ENCODE measurements around the gene GFPT2.

The GFPT2 gene

GRCh38 chr5:180329606-180330269 lies 23.4 kb downstream of the GFPT2 start:
- H3K27ac ChIP-seq: peak overlapping the region; percentile 81
- ChIA-PET POLR2A (ENCODE audit: low non-redundant PET) (no interaction called here), CTCF (interaction anchor here (0.6 to 2.3 kb wide), 9 partner anchors 9 to 142 kb away, joined by 3 to 43 read pairs (median 5); no protein-coding TSS in a partner anchor)
- no peak for TF ChIP-seq CTCF (conservative IDR thresholded peaks at IDR 0.05; ENCODE audit: low read depth)
- DNase-seq (ENCODE audit: low spot score): no peak

- ChIA-PET POLR2A (ENCODE audit: low non-redundant PET) (no interaction called here), CTCF (interaction anchor here (0.6 to 2.3 kb wide), 32 partner anchors 8 to 336 kb away, joined by 3 to 43 read pairs (median 5); no protein-coding TSS in a partner anchor)
- H3K27ac ChIP-seq: no peak overlapping the region
- no peak for DNase-seq (ENCODE audit: low spot score)
- TF ChIP-seq CTCF (conservative IDR thresholded peaks at IDR 0.05; ENCODE audit: low read depth): no peak
Observed at GRCh38 chr5:180329138-180329435, 24.0 kb downstream of the GFPT2 start.

- ChIA-PET CTCF (interaction anchor here (0.5 to 2.3 kb wide), 39 partner anchors 9 to 336 kb away, joined by 3 to 43 read pairs (median 4); no protein-coding TSS in a partner anchor), POLR2A (ENCODE audit: low non-redundant PET) (no interaction called here)
- DNase-seq (ENCODE audit: low spot score): peak; percentile 76
- TF ChIP-seq CTCF (conservative IDR thresholded peaks at IDR 0.05; ENCODE audit: low read depth): peak; percentile 91
- no peak overlapping the region for H3K27ac ChIP-seq
Observed at GRCh38 chr5:180328296-180329137, 24.6 kb downstream of the GFPT2 start.

GRCh38 chr5:180326989-180327565 lies 26.1 kb downstream of the GFPT2 start:
- ChIA-PET CTCF (interaction anchor here (2.3 kb wide), 1 partner anchor 33 kb away, joined by 43 read pairs; no protein-coding TSS in a partner anchor), POLR2A (ENCODE audit: low non-redundant PET) (no interaction called here)
- H3K27ac ChIP-seq: no peak overlapping the region
- TF ChIP-seq CTCF (conservative IDR thresholded peaks at IDR 0.05; ENCODE audit: low read depth): no peak
- no peak for DNase-seq (ENCODE audit: low spot score)

- ChIA-PET CTCF (interaction anchor here (0.8 to 2.1 kb wide), 3 partner anchors 9 to 416 kb away, joined by 3 to 10 read pairs (median 8); no protein-coding TSS in a partner anchor), POLR2A (ENCODE audit: low non-redundant PET) (no interaction called here)
- H3K27ac ChIP-seq: no peak overlapping the region
- DNase-seq (ENCODE audit: low spot score): no peak
- TF ChIP-seq CTCF (conservative IDR thresholded peaks at IDR 0.05; ENCODE audit: low read depth): no peak
Observed at GRCh38 chr5:180324601-180324950, 28.6 kb downstream of the GFPT2 start.

GRCh38 chr5:180323941-180324600 lies 29.1 kb downstream of the GFPT2 start:
- DNase-seq (ENCODE audit: low spot score): no peak
- no peak overlapping the region for H3K27ac ChIP-seq
- no peak for TF ChIP-seq CTCF (conservative IDR thresholded peaks at IDR 0.05; ENCODE audit: low read depth)
- ChIA-PET CTCF (interaction anchor here (0.6 to 2.1 kb wide), 4 partner anchors 8 to 416 kb away, joined by 3 to 10 read pairs (median 6); no protein-coding TSS in a partner anchor), POLR2A (ENCODE audit: low non-redundant PET) (interaction anchor here (0.6 to 0.9 kb wide), 2 partner anchors 8 to 35 kb away, joined by 3 to 4 read pairs; no protein-coding TSS in a partner anchor)

Measured in RWPE1 (cell line).